ENCODE measurements around the gene KDM4C. TPM values are rescaled to one million over a fixed set of nuclear protein-coding genes. Genes with fewer than 3 reads are reported as not detected.

The KDM4C gene
- total RNA-seq, 1 donor from 2014 or later: 39.8 TPM

DNA sequence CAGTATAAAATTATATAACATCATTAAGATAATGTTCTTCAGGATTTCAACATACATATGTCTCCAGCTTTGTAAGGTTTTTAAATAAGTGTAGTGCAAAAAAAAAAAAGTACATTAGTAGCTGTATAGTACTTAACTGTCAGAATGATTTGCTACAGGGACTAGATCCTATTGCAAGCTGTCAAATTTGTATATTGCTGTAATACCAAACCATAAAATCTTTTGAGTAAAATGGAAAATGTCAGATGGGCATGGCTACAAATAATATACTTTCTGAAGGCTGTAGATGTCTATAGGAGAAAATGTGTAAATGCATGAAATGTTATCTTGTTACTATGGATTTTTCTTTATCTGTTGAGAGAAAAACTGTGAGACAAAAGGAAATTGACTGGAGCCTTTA, 298.5 kb downstream of the KDM4C start:
- DNase-seq: no peak
- Histone ChIP-seq H3K27ac (no peak overlapping the region), H3K9me3 (no peaks in the 10 kb centered on the region), H3K27me3 (ENCODE audit: low read depth) (no peaks in the 10 kb centered on the region), H3K36me3 (peaks cover 10% of the 10 kb centered on the region), H3K4me3 (no peak overlapping the region), H3K4me1 (no peaks in the 10 kb centered on the region)
- intact Hi-C loops (cut with DNase I): loop anchor here (10.0 kb wide), 1 partner anchor 479 kb away; no protein-coding TSS in a partner anchor
- no peak for ATAC-seq
- TF ChIP-seq, protein P1, sequence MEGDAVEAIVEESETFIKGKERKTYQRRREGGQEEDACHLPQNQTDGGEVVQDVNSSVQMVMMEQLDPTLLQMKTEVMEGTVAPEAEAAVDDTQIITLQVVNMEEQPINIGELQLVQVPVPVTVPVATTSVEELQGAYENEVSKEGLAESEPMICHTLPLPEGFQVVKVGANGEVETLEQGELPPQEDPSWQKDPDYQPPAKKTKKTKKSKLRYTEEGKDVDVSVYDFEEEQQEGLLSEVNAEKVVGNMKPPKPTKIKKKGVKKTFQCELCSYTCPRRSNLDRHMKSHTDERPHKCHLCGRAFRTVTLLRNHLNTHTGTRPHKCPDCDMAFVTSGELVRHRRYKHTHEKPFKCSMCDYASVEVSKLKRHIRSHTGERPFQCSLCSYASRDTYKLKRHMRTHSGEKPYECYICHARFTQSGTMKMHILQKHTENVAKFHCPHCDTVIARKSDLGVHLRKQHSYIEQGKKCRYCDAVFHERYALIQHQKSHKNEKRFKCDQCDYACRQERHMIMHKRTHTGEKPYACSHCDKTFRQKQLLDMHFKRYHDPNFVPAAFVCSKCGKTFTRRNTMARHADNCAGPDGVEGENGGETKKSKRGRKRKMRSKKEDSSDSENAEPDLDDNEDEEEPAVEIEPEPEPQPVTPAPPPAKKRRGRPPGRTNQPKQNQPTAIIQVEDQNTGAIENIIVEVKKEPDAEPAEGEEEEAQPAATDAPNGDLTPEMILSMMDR (IDR thresholded peaks at IDR 0.05): no peak

DNA sequence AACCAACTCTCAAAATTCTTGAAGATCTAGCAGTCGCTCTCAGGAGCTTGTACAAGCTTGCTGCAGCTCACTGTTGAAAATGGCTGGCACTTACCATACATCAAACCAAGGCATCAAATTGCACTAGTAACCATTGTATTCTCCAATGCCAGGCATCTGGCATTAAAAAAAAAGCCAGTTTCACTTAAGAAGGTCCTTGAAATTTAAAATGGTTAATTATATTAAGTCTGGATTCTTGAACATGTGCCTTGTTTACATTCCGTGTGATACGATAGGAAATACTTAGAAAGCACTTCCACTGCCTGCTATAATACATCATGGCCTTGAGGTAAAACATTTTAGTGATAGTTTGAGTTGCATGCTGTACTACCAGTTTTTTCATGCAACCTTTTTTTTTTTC, 300.7 kb downstream of the KDM4C start:
- H3K36me3 ChIP-seq: peaks cover 6% of the 10 kb centered on the region
- no peaks in the 10 kb centered on the region for H3K9me3 ChIP-seq
- no peaks in the 10 kb centered on the region for H3K4me1 ChIP-seq
- no peak for ATAC-seq
- DNase-seq: no peak
- no peak overlapping the region for H3K4me3 ChIP-seq
- TF ChIP-seq, protein P1 (IDR thresholded peaks at IDR 0.05): no peak
- H3K27me3 ChIP-seq (ENCODE audit: low read depth): no peaks in the 10 kb centered on the region
- intact Hi-C loops (cut with DNase I): loop anchor here (10.0 kb wide), 1 partner anchor 476 kb away; no protein-coding TSS in a partner anchor
- H3K27ac ChIP-seq: no peak overlapping the region

DNA sequence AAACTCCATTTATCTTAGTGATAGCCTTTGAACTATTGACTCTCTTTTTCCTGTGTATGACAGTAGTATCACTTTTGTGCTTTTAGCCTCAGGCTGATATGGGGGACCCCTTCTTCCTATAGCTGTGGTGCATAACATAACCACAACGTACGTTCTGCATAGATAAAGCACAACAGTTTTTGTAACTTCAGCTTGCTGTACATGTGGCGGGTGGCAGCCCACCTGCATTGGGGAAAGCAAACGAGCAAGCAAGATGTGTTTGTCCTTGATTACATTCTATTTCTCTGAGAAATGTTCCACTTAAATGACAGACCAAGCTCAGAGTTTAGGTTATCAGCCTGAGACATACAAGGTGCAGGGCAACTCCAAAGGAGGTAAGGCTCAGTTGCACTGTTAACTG, 309.4 kb downstream of the KDM4C start:
- Histone ChIP-seq H3K36me3 (peaks cover 4% of the 10 kb centered on the region), H3K4me3 (no peak overlapping the region), H3K27ac (no peak overlapping the region), H3K4me1 (no peaks in the 10 kb centered on the region), H3K9me3 (no peaks in the 10 kb centered on the region), H3K27me3 (ENCODE audit: low read depth) (no peaks in the 10 kb centered on the region)
- no peak for ATAC-seq
- TF ChIP-seq, protein P1 (IDR thresholded peaks at IDR 0.05): no peak
- no peak for DNase-seq
- intact Hi-C loops (cut with DNase I): no loop called here

DNA sequence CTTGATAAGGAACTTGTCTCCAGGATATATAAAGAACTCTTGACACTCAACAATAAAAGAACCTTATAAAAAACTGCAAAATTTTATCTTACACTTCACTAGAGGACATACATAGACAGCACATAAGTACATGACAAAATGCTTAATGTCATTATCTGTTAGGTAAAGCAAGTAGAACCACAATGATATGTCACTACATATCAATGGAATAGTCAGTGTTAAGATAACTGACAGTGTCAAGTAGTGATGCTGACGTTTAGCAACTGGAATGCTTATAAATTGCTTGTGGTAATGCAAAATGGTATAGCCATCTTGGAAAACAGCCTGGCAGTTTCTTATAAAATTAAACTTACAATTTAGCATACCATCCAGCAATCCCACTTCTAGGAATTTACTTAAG, 314.1 kb downstream of the KDM4C start:
- no peaks in the 10 kb centered on the region for H3K4me1 ChIP-seq
- no peaks in the 10 kb centered on the region for H3K27me3 ChIP-seq (ENCODE audit: low read depth)
- DNase-seq: no peak
- intact Hi-C loops (cut with DNase I): no loop called here
- no peak overlapping the region for H3K4me3 ChIP-seq
- no peaks in the 10 kb centered on the region for H3K9me3 ChIP-seq
- TF ChIP-seq, protein P1 (IDR thresholded peaks at IDR 0.05): no peak
- H3K27ac ChIP-seq: no peak overlapping the region
- peaks cover 12% of the 10 kb centered on the region for H3K36me3 ChIP-seq
- ATAC-seq: no peak

DNA sequence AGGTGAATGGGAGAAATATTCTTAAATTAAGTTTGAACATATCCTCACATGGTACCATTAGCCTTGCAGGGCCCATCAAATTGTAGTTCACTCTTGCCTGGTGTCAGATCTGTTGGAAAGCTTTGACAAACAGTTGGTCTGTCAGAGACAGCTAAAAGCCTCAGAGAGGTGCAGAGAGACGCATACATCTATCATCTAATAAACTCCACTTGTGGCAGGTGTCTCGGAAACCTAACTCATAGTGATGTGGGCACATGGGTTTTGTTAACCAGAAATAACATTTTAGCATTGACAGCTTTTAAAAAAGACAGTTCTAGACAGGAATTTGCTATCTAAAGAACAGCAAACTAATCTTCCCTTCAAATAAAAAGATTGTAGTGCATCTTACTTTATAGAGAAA, 315.9 kb downstream of the KDM4C start:
- ATAC-seq (no peak), DNase-seq (no peak)
- Histone ChIP-seq H3K27me3 (ENCODE audit: low read depth) (no peaks in the 10 kb centered on the region), H3K9me3 (no peaks in the 10 kb centered on the region), H3K27ac (no peak overlapping the region), H3K36me3 (peaks cover 20% of the 10 kb centered on the region), H3K4me1 (no peaks in the 10 kb centered on the region), H3K4me3 (no peak overlapping the region)
- intact Hi-C loops (cut with DNase I): no loop called here
- TF ChIP-seq, protein P1 (IDR thresholded peaks at IDR 0.05): no peak

DNA sequence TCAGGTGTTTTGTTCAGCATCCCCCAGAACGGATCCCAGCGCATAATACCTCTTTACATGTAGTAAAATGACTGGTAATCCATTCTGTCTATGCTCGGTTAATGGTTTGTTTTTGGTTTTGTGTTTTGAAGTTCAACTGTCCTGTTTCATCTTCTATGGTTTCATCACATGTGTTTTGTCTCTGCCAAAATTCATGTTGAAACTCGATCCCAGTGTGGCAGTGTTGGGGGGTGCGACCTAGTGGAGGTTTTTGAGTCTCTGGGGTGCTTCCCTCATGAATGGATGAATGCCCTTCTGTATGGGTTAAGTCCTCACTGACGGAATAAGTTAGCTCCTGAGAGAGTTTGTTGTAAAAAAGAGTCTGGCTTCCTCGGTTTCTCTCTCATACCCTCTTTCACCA, 317.4 kb downstream of the KDM4C start:
- Histone ChIP-seq H3K27me3 (ENCODE audit: low read depth) (no peaks in the 10 kb centered on the region), H3K4me1 (no peaks in the 10 kb centered on the region), H3K4me3 (no peak overlapping the region), H3K27ac (no peak overlapping the region), H3K9me3 (no peaks in the 10 kb centered on the region), H3K36me3 (peaks cover 17% of the 10 kb centered on the region)
- no peak for DNase-seq
- TF ChIP-seq, protein P1 (IDR thresholded peaks at IDR 0.05): no peak
- intact Hi-C loops (cut with DNase I): no loop called here
- ATAC-seq: no peak
